ENCODE results near the gene PLEKHJ1. TPM values are rescaled to one million over a fixed set of nuclear protein-coding genes. Genes with fewer than 3 reads are reported as not detected.

Gene PLEKHJ1
- total RNA-seq, 1 donor from 2014 or later = 40.8 TPM

- no peak for DNase-seq (ENCODE audit: low spot score in 2 of 2)
- no peak for FAIRE-seq
Measured at GRCh38 chr19:2239771-2240770, 3.9 kb upstream of the PLEKHJ1 start.

GRCh38 chr19:2239173-2239572 is 3.0 kb upstream of the PLEKHJ1 start:
- no peak for DNase-seq (ENCODE audit: low spot score in 2 of 2)
- FAIRE-seq = no peak

GRCh38 chr19:2237869-2238153 is 1.7 kb upstream of the PLEKHJ1 start:
- FAIRE-seq = no peak
- DNase-seq (ENCODE audit: low spot score in 2 of 2) = no peak

- no peak for FAIRE-seq
- DNase-seq (ENCODE audit: low spot score in 2 of 2) = no peak
Measured at GRCh38 chr19:2237051-2237868, 1.1 kb upstream of the PLEKHJ1 start.

GRCh38 chr19:2236064-2236313 is 140 bp downstream of the PLEKHJ1 start:
- DNase-seq (ENCODE audit: low spot score in 2 of 2) = no peak
- no peak for FAIRE-seq

- no peak for DNase-seq (ENCODE audit: low spot score in 2 of 2)
- FAIRE-seq = no peak
Measured at GRCh38 chr19:2235381-2236063, 607 bp downstream of the PLEKHJ1 start.

GRCh38 chr19:2234996-2235380 is 1.1 kb downstream of the PLEKHJ1 start:
- FAIRE-seq (no peak), DNase-seq (ENCODE audit: low spot score in 2 of 2) (no peak)

GRCh38 chr19:2233601-2234280 is 2.4 kb downstream of the PLEKHJ1 start:
- DNase-seq (ENCODE audit: low spot score in 2 of 2) (no peak), FAIRE-seq (no peak)

- no peak for FAIRE-seq
Measured at GRCh38 chr19:2232286-2233151, 3.6 kb downstream of the PLEKHJ1 start.

GRCh38 chr19:2231621-2232221 is 4.4 kb downstream of the PLEKHJ1 start:
- FAIRE-seq = no peak
- DNase-seq (ENCODE audit: low spot score in 2 of 2) = no peak

More at GRCh38 chr19:2232286-2233151, 3.6 kb downstream of the PLEKHJ1 start:
- no peak for DNase-seq (ENCODE audit: low spot score in 2 of 2)

GRCh38 chr19:2230807-2231533 is 5.2 kb downstream of the PLEKHJ1 start:
- no peak for DNase-seq (ENCODE audit: low spot score in 2 of 2)
- FAIRE-seq = no peak

- no peak for DNase-seq (ENCODE audit: low spot score in 2 of 2)
- no peak for FAIRE-seq
Measured at GRCh38 chr19:2230033-2230531, 6.0 kb downstream of the PLEKHJ1 start.

GRCh38 chr19:2229103-2230032 is 6.8 kb downstream of the PLEKHJ1 start:
- DNase-seq (ENCODE audit: low spot score in 2 of 2) = no peak
- no peak for FAIRE-seq

GRCh38 chr19:2228157-2229030 is 7.7 kb downstream of the PLEKHJ1 start:
- no peak for FAIRE-seq
- no peak for DNase-seq (ENCODE audit: low spot score in 2 of 2)

GRCh38 chr19:2227415-2228156 is 8.5 kb downstream of the PLEKHJ1 start:
- DNase-seq (ENCODE audit: low spot score in 2 of 2) (peak in 1 of 2 donors; percentile 65), FAIRE-seq (no peak)

Data from frontal cortex (tissue), 4 donors.